GM19193 (cell line): ENCODE results near the gene MATR3.

Experiments used
- POLR2A ChIP-seq: IDR thresholded peaks from 4 replicates; pipeline ENCODE4 v1.6.1; 2011; ENCODE audit not compliant: insufficient read depth, insufficient read length; ENCODE audit errors: extremely low read depth

The MATR3 gene

DNA sequence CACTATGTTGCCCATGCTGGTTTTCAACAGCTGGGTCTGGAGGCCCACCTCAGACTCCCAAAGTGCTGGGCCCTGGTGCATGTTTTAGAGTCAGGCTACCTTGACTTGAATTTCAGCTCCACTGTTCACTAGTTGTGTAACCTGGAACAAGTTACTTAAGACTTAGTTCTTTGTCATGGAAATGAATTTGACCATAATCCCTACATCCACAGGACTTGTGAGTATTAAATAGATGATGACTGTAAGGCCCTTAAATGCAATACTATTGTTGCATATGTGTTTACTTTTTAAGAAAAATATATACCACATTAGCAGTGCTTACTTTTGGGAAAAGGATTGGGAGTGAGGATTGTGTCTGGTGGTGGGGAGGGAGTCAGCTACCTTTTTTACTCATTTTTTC is 64.5 kb downstream of the MATR3 start:
- TF ChIP-seq POLR2A = no peak

GRCh38 chr5:139360384-139360783 is 66.8 kb downstream of the MATR3 start:
- no peak for TF ChIP-seq POLR2A

DNA sequence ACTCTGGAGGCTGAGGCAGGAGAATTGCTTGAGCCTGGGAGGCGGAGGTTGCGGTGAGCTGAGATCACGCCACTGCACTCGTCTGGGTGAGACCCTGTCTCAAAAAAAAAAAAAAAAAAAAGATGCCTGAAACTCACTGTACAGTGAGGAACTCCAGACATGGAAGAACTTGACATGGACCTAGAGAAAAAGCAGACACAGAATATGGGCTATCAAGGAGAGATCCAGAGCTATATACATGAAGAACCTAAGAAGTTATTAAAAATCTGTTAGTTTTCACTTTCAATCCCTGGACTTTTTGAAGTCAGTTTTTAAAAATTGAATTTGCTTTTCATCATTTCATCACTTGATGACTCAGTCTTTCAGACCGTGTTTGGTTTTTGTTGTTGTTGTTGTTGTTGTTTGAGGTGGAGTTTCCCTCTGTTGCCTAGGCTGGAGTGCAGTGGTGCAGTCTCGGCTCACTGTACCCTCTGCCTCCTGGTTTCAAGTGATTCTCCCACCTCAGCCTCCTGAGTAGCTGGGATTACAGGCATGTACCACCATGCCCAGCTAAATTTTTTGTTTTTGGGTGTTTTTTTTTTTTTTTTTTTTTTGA is 68.4 kb downstream of the MATR3 start:
- TF ChIP-seq POLR2A = no peak

DNA sequence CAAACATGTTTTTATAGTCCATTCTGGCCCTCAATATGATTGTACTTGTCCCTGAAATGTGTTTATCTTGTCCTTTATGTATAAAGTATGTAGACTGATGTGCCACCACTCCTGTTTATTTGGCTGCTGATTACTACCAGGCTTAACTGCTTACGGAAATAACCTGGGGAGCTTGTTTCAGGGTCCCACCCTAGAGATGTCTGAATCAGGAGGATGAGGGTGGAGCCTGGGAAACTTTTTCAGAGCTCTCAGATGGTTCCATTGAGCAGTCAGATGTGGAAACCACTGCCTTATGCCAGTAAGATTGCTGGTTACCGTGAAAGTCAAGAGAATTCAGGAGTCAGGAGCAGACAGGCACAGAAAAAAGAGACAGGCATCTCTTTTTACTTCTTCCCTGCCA is 70.4 kb downstream of the MATR3 start:
- no peak for TF ChIP-seq POLR2A

DNA sequence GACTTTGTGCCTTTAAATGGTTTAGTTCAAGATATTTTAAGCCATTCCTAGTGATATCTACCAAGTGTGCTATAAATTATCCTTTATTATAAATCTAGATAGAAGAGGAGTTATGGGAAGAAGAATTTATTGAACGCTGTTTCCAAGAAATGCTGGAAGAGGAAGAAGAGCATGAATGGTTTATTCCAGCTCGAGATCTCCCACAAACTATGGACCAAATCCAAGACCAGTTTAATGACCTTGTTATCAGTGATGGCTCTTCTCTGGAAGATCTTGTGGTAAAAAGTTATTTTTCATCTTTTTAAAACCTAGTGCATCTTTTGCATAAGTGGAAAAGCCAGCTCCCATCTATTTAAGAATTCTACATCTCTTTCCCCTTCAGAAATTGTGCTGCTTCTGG is 70.9 kb downstream of the MATR3 start:
- TF ChIP-seq POLR2A = no peak

DNA sequence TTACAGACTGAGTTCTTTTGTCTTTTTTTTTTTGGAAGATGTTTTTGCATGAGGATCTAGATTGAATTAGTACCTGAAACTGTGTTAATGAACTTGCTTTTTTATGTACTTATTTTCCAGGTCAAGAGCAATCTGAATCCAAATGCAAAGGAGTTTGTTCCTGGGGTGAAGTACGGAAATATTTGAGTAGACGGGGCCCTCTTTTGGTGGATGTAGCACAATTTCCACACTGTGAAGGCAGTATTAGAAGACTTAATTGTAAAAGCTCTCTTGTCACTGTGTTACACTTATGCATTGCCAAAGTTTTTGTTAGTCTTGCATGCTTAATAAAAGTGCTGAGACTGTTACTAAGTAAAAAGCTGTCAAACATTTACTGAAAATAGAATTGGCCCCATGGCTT is 75.1 kb downstream of the MATR3 start:
- no peak for TF ChIP-seq POLR2A

DNA sequence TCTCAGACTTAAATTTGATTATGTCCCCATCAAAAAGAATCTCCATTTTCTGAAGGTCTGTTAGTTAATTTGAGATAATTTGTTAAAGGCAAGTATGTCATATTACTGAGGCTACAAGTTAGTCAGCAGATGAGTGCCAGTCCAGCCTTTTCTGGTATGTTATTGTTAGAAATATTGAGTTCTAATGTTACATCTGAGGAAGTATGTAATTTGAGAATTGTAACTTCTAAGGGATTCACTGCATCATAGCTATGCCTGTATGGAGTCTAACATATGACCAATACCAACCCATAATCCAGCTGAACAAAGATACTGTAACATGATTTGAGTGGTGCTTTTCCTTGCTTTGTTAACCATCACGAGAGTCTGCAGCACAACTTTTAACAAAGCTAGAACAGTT is 75.6 kb downstream of the MATR3 start:
- TF ChIP-seq POLR2A = no peak

GRCh38 chr5:139371482-139372435 is 78.2 kb downstream of the MATR3 start:
- TF ChIP-seq POLR2A = no peak

DNA sequence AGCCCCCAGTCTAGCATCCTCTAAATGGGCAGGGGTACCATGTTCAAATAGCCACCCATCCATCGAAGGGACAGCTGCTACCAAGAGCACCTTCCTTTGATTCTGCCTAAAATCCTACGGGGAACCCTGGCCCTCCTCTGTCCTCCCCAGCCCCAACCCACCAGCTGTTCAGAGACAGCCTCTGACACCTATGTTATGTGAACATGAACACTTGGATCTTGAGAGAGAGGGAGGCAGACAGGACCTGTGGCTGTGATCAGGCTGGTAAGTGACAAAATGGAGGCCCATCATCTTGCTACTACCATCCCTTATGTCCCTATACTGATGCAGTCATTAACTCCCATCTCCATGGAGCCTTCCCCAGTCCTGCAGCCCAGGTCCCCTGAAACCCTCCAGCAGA is 81.4 kb downstream of the MATR3 start:
- no peak for TF ChIP-seq POLR2A

DNA sequence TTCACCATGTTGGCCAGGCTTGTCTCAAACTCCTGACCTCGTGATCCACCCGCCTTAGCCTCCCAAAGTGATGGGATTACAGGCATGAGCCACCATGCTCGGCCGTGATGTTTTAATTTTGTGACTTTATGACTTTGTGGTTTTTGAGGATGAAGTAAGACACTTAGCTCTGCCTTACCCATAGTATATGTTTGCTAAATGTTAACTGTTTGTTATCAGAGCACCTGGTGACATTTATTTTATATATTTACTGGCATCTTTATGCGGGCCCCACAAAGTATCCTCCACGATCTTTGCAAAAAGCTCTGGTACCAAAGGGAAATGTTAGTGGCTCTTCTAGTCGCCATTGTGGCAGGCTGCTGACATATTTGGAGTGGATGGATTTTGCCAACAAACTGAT is 82.8 kb downstream of the MATR3 start:
- TF ChIP-seq POLR2A = no peak

DNA sequence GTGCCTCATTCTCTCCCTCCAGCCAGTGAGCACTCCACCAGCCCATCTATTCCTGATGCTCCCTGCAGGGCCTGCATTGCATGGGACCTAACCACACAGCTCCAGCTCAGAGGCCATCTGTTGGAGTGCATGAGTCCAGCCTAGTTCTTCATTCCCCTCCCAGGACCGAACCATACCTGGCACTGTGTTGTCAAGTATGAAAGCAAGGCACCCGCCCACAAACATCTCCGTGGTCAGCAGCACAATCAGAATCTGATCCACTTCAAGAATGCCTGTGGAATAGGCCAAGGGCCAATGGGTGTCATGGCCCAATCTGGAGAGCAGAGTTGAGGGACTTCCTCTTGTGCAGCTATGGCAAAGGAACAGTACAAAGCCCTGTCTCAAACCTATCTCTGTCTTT is 83.7 kb downstream of the MATR3 start:
- TF ChIP-seq POLR2A = no peak

- no peak for TF ChIP-seq POLR2A
Observed at GRCh38 chr5:139378101-139378825, 84.7 kb downstream of the MATR3 start.

GRCh38 chr5:139378941-139379361 is 85.4 kb downstream of the MATR3 start:
- TF ChIP-seq POLR2A = no peak

DNA sequence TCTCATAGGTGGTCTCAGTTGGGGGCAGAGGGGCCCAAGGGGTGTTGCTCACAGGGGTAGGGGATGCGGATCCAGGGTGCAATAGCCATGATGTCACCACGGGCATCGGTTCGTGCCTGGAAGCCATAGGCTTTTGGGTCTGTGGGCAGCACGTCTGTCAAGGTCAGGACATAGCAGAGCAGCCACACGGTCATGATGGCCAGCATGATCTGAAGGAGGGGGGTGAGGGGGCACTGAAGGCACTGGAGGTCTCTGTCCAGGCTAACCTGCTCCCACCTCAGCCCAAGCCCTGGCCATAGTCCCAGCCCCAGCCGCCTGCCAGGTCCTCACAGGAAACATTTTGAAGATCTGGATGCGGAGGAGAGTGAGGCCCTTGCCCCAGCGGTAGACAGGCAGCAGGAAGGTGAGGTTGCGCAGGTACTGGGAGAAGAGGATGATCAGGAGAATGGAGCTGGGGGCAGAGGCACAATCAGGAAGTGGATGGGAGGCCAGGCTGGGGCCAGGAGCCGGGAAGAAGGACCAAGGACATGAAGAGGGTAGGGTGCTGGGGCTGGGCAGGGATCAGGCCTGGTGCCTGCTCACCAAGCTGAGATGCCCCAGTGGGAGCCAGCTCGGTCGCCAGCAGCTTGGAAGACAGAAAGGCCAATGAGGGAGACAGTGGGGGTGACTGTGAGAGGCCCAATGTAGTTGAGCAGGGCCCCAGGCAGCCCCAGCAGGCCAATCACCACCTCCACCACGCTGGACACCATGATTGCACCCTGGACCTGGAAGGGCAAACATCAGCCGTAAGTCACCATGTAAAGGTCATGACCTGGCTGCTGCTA is 86.3 kb downstream of the MATR3 start:
- TF ChIP-seq POLR2A = no peak
